Posterior vena cava (tissue), 2 donors: ENCODE measurements around the gene PLXNB2. TPM values are rescaled to one million over a fixed set of nuclear protein-coding genes. Genes with fewer than 3 reads are reported as not detected.

Experiments
- DNase-seq: peaks from one replicate; pipeline ENCODE4 v3.0.0-alpha.2; 2020; ENCODE audit warnings: low spot score
- intact Hi-C, 2 donors: fragments of 100-400 bp; cut with DNase I; formaldehyde crosslinking; loops; one replicate each; pipeline versions ENCODE4 v1.14.1 to v1.14.2; 2022 to 2023
- total RNA-seq, 2 donors: library from RNA; stranded (reverse); fragmentation: NEBNext Ultra II Directional; extraction: Animal tissue kit (Norgen Biotek cat#: 25700); gene quantifications; one replicate each; pipeline ENCODE4 v1.2.1, GENCODE V29; 2021
- donor health status: DM: yes; HTN: yes; CAD: no.
- donor health status: DM: yes; HTN: yes; CAD: no.

The PLXNB2 gene
- total RNA-seq, 2 donors from 2014 or later, result 108 to 125 TPM

- intact Hi-C loops, result loop anchor here in 1 of 2 donors (10.0 kb wide), 1 partner anchor 293 kb away; no protein-coding TSS in a partner anchor
- no peak for DNase-seq
Observed at GRCh38 chr22:50227579-50228215, 79.7 kb downstream of the PLXNB2 start.

- intact Hi-C loops, result loop anchor here in 1 of 2 donors (10.0 kb wide), 1 partner anchor 292 kb away; no protein-coding TSS in a partner anchor
- no peak for DNase-seq
Observed at GRCh38 chr22:50226875-50227165, 80.6 kb downstream of the PLXNB2 start.

- intact Hi-C loops, result loop anchor here in 1 of 2 donors (10.0 kb wide), 1 partner anchor 291 kb away; no protein-coding TSS in a partner anchor
- DNase-seq, result no peak
Observed at GRCh38 chr22:50226063-50226874, 81.2 kb downstream of the PLXNB2 start.

- intact Hi-C loops, result loop anchor here in 1 of 2 donors (10.0 kb wide), 1 partner anchor 291 kb away; no protein-coding TSS in a partner anchor
- no peak for DNase-seq
Observed at GRCh38 chr22:50225200-50225969, 82.1 kb downstream of the PLXNB2 start.

Other genes with a start within 250 kb of the PLXNB2 start
- not detected for gene TTLL8, start 249.3 kb downstream of the PLXNB2 start, total RNA-seq
- under 1 TPM; 0.19 to 0.28 TPM for gene MLC1, start 222.2 kb downstream of the PLXNB2 start, total RNA-seq
- gene MOV10L1, start 217.6 kb downstream of the PLXNB2 start, total RNA-seq, result under 1 TPM; 0.43 to 0.56 TPM
- gene PANX2, start 136.9 kb downstream of the PLXNB2 start, total RNA-seq, result under 1 TPM; 0.19 to 0.23 TPM
- gene TRABD, start 121.7 kb downstream of the PLXNB2 start, total RNA-seq, result 10 to 100 TPM; 18.3 to 20.5 TPM
- gene SELENOO, start 106.6 kb downstream of the PLXNB2 start, total RNA-seq, result 10 to 100 TPM; 10.8 to 11.9 TPM
- gene TUBGCP6, start 62.6 kb downstream of the PLXNB2 start, total RNA-seq, result 10 to 100 TPM; 20.6 to 23.4 TPM
- 10 to 100 TPM; 14.1 to 23.6 TPM for gene HDAC10, start 56.4 kb downstream of the PLXNB2 start, total RNA-seq
- 10 to 100 TPM; 10.4 to 13.2 TPM for gene MAPK12, start 46.0 kb downstream of the PLXNB2 start, total RNA-seq
- 10 to 100 TPM; 11.5 to 11.6 TPM for gene MAPK11, start 37.3 kb downstream of the PLXNB2 start, total RNA-seq
- gene DENND6B, start 19.4 kb upstream of the PLXNB2 start, total RNA-seq, result 1 to 10 TPM; 2.1 to 2.5 TPM
- 10 to 100 TPM; 35.3 to 36.0 TPM for gene PPP6R2, start 35.7 kb upstream of the PLXNB2 start, total RNA-seq
- 10 to 100 TPM; 58.5 to 83.8 TPM for gene SBF1, start 167.4 kb upstream of the PLXNB2 start, total RNA-seq
- under 1 TPM; 0.14 to 0.56 TPM for gene ADM2, start 173.9 kb upstream of the PLXNB2 start, total RNA-seq
- not detected for gene MIOX, start 179.2 kb upstream of the PLXNB2 start, total RNA-seq
- gene LMF2, start 200.1 kb upstream of the PLXNB2 start, total RNA-seq, result 10 to 100 TPM; 39.0 to 53.3 TPM
- gene NCAPH2, start 200.6 kb upstream of the PLXNB2 start, total RNA-seq, result 10 to 100 TPM; 32.1 to 32.7 TPM
- gene SCO2, start 218.0 kb upstream of the PLXNB2 start, total RNA-seq, result 1 to 10 TPM in 1 of 2 donors, not detected in 1; 2.6 TPM
- 10 to 100 TPM; 52.8 to 63.8 TPM for gene TYMP, start 222.4 kb upstream of the PLXNB2 start, total RNA-seq
- gene KLHDC7B, start 238.3 kb upstream of the PLXNB2 start, total RNA-seq, result under 1 TPM; 0.14 to 0.28 TPM